AG08395 (cell line): ENCODE measurements around the gene DRD3.
A peak's percentile ranks its signal among the peaks of the same experiment; 100 is the strongest.

Source experiments
- DNase-seq: peaks from one replicate; pipeline ENCODE4 v3.0.0; 2012; ENCODE audit warnings: mixed read lengths, low spot score

The DRD3 gene

GRCh38 chr3:114178770-114179368 is at the start of gene DRD3:
DRD3 (minus strand) TSS chr3:114179052; CDS start chr3:114171992, 7,060 bp downstream.
- DNase-seq = peak; percentile 50

- no peak for DNase-seq
Measured at GRCh38 chr3:114227076-114227475, 48.2 kb upstream of the DRD3 start.

DNA sequence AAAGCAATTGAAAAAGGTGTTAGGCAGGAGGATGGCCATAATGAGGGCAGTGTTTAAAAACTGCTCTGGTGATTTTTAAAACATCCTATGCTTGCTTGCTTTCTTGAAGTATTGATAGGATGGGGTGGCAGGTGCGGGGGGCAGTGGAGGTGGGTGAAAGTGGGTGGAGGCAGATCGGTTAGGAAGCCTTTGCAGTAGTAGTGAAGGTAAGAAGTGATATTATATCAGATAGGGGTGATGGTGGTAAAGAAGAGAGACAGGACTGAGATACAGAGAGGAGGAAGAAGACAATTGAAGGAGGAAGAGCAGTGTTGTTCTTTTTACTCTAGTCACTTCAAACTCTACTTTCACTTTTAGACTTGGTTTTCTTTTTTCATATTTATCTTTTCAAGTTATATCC is 47.5 kb upstream of the DRD3 start:
- DNase-seq = no peak

DNA sequence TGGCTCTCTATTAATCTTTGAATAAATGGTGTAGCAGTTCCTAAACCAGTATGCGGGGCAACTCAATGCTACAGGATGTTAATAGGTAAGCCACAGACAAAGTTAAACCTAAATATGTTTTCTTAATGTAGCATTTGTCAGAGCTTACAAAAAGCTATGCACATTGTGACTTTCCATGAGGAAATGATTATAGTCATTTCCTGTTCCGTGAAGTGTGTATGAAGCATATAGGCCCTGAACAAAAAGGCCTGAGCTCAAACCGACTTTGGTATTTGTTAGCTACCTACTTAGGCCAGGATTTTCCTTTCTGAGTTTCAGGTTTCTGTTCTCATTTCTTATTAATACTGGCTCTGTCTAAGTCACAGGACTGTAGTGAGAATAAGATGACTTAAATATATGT is 44.3 kb upstream of the DRD3 start:
- no peak for DNase-seq

DNA sequence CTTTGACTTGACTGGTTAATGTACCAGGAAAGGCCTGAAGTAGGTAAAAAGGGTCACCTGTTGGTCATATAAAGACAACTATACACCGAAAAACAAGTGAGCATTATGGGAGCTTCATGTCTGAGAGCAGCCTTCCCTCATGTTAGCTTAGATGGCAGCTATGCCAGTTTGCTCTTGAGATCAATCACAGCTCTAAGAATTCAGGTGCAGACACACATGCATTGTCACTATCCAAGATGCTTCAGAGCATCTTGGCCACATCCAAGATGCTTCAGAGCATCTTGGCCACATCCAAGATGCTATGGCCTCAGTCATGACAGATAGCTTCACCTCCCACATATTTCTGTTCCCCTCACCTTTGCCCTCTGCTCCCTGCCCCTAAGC is 43.0 kb upstream of the DRD3 start:
- DNase-seq = no peak

GRCh38 chr3:114221165-114221880 is 42.5 kb upstream of the DRD3 start:
- no peak for DNase-seq

- DNase-seq = no peak
Measured at GRCh38 chr3:114219741-114220140, 40.9 kb upstream of the DRD3 start.

GRCh38 chr3:114218578-114219185 is 39.8 kb upstream of the DRD3 start:
- DNase-seq = no peak

- no peak for DNase-seq
Measured at GRCh38 chr3:114218006-114218405, 39.2 kb upstream of the DRD3 start.

GRCh38 chr3:114217266-114217665 is 38.4 kb upstream of the DRD3 start:
- no peak for DNase-seq

DNA sequence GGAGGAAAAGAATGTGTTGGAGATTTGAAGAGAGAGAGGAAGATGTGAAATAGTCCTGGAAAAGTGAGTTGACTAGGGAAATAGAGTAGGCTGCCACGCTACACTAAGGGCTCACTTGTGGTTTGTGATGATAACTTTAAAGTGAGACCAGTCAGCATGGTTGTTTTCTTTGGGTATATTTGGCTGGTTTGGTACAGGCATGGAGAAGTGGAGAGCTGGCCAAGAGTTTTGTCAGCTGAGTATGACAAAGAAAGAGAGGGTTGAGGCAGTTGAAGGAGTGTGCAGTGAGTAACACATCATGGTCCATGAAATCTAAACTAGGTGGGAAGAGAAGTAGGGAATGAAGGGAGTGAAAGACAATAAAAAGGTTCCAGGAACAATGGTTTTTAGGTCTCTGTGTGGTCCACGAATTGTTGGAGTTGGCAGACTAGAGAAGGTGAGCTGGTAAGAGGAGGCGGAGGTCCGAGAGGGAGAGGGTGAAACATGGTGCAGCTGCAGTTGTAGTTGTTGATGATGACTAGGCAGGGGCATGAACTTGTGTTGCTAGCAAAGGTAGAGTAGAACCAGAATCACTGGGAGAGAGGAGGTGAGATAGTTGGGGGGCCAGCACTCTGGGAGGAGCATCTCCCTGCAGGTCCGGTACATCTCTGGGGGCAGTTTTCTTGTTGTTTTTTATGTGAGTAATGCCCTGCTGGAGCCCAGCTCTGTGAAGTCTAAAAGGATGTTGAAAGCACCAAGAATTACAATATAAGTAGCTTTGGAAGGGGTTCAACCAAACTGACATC is 37.5 kb upstream of the DRD3 start:
- peak; percentile 38 for DNase-seq

- DNase-seq = no peak
Measured at GRCh38 chr3:114214542-114215341, 35.9 kb upstream of the DRD3 start.

DNA sequence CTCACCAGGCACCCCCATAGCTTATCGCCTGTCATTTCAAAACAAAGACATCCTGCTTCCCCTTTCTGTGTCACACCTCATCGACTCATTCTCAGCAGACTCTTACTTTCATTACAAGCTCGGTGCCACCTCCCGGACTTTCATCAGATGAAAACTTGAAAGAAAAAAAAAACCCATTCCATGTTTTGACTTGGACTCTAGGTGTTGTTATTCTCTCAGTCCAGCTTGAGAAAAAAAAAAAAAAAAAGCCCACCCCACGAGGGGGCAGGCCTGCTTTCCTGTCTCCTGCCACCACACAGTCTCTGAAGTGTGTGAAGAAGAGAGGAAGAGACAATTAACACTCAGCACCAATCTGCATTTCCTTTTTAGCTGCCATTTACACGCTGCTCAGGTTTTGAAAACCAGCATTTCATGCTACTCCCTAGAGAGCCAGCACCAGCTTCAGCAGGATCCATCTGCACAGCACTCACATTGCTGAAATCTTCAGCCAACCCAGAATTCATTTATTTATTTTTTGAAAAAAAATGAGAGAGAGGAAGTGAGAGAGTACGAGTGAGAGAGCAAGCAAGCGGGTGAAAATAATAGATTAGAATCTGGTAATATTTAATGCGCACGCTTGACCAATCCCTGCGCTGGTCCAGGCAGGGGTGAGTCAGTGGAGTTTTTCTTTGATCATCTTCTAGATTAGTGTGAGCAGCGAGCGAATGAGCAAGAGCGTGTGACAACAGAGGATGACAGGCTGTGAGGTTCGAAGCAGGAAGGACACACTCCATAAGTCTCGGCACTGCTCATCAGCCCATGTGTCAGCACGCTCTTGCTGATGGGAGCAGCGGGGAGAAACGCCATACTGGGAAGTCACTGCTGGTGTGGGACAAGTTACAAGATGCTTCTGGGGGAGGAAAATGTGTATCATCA is 35.0 kb upstream of the DRD3 start:
- peak; percentile 87 for DNase-seq

DNA sequence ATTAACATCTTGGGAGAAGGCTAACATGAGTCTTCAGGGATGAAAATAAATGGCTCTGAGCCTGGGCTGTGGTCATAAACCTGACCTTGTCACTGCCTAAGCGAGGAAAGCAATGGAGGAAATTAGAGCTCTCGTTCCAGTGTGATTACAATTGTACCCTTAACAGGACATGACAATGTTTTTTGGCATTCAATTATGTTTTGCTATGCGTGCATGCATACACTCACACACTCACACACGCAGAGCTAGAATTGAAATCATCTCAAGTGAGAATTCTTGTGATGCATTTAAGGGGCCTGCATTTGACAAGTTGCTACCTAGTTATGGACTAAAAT is 34.4 kb upstream of the DRD3 start:
- DNase-seq = peak; percentile 59

- DNase-seq = no peak
Measured at GRCh38 chr3:114212646-114213045, 33.8 kb upstream of the DRD3 start.

DNA sequence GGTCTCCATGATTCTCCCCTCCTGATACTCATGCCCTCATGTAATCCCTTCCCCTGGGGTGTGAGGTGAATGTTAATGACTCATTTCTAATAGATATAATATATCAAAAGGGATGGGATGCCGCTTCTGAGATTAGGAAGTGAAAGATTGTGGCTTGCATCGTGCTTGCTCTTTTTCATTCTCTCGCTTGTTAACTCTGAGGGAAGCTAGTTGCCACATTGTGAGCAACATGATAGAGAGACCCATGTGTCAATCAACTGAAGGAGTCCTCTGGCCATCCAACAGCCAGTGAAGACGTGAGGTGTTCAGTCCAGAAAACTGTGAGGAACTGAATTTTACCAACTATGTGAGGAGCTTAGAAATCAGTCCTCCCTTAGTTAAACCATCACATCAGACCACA is 28.9 kb upstream of the DRD3 start:
- no peak for DNase-seq

GRCh38 chr3:114206342-114206741 is 27.5 kb upstream of the DRD3 start:
- DNase-seq = no peak

DNA sequence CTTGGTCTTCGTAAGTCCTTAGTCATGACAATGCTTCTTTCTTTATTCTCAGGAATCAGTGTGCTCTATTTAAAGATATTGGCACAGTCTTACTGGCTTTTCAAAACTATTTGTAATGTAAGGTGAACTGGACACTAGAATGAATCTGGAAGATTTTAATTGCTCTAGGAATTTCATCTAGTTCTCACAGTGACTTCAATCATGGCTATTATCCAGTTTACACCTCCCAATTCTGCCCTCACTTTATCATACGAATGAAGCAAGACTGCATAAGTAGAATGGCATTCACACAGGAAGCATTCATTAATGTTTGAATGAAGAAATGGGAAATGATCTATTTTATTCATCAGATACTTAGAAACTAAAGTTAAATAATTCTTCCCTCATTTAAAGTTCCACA is 26.7 kb upstream of the DRD3 start:
- no peak for DNase-seq

GRCh38 chr3:114194750-114195149 is 15.9 kb upstream of the DRD3 start:
- DNase-seq = no peak

- no peak for DNase-seq
Measured at GRCh38 chr3:114192136-114192535, 13.3 kb upstream of the DRD3 start.

DNA sequence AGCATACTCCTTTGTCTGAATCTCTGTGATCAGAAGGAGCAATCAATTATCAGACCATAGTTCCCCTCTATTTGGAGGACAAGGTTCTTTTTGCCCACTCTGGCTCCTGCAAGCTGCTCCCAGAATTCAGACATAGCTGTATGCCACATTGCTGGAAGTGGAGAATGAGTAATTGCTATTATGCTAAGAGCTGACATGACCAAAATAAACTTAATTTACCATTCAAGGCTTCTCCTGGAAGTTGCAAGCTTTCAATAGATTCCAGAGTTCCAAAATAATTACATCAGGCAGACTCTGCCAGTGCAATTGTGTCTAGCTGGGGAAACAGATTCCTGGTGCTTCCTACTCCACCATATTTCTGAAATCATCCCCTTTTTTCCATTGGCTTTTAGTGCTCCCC is 7.6 kb upstream of the DRD3 start:
- DNase-seq = no peak
